ENCODE results near the gene CCNB1IP1. TPM values are rescaled to one million over a fixed set of nuclear protein-coding genes. Genes with fewer than 3 reads are reported as not detected.

The CCNB1IP1 gene
- total and polyA plus RNA-seq, 2 of the 8 experiments (the other 6 are each of a cell fraction or from before 2014, with no cell fraction given) = 173 to 277 TPM

DNA sequence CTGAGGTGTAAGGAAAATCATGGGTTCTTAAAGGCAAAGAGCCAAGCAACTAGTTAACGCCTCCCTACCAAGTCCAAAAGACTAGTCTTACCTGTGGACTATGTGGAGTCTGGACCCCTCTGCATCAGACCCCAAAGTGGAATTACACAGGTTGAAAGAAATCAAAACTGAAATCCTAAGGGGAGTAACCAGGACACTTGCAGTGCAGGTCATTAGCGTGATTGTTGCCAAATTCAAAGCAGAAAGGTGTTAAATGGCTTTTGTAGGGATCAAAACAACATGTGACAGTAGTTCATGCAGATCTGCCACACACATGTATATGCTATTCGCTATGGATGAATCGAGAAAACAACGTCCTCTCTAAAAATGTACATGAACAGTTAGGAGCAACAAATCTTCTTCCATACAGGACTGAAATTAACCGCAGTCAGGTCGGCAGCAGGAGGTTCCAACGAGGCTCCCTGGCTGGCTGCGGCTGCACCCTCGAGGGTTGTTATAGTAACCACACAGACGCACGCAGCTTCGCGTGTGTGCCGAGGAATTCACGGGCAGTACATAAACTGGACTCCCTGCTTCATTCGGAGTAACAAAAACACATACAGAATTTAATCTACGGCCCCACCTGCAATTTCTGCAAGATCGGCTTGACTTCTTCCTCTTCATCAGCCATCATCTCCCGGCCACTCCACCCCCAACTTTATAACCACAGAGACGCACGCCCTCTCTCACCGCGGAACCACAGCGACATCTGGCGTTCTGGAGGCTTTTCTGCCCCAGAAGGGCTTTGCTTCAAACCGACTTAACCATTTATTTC is 27.6 kb downstream of the CCNB1IP1 start, which contains the start of gene TTC5 (continued):
- TF ChIP-seq RAD21 (IDR thresholded peaks at IDR 0.05 in 1 of 2, conservative IDR thresholded peaks at IDR 0.05 in 1 of 2; ENCODE audit: low read depth in 2 of 2, low read length in 2 of 2) = peak; percentile 35 to 52
- no peak for TF ChIP-seq ZNF274 (IDR thresholded peaks at IDR 0.05; ENCODE audit: borderline replicate concordance, extremely low read depth, low read length)
- TF ChIP-seq JUN (IDR thresholded peaks at IDR 0.05; ENCODE audit: low read depth, low read length) = no peak
- TF ChIP-seq GTF2F1 (IDR thresholded peaks at IDR 0.05; ENCODE audit: borderline replicate concordance, low read depth, low read length) = no peak
- no peak for TF ChIP-seq SP4 (IDR thresholded peaks at IDR 0.05; ENCODE audit: low read length)
- TF ChIP-seq, protein P1, sequence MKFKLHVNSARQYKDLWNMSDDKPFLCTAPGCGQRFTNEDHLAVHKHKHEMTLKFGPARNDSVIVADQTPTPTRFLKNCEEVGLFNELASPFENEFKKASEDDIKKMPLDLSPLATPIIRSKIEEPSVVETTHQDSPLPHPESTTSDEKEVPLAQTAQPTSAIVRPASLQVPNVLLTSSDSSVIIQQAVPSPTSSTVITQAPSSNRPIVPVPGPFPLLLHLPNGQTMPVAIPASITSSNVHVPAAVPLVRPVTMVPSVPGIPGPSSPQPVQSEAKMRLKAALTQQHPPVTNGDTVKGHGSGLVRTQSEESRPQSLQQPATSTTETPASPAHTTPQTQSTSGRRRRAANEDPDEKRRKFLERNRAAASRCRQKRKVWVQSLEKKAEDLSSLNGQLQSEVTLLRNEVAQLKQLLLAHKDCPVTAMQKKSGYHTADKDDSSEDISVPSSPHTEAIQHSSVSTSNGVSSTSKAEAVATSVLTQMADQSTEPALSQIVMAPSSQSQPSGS (IDR thresholded peaks at IDR 0.05; ENCODE audit: low read length) = no peak
- peak; percentile 71; the same call in 1 of the 2 replicates for TF ChIP-seq KDM5A (IDR thresholded peaks at IDR 0.05; ENCODE audit: low read length)
- TF ChIP-seq HDAC6 (IDR thresholded peaks at IDR 0.05; ENCODE audit: low read depth, low read length) = no peak
- TF ChIP-seq YY1 (IDR thresholded peaks at IDR 0.05; ENCODE audit: low read depth, low read length) = peak; percentile 83
- TF ChIP-seq SP1 (IDR thresholded peaks at IDR 0.05; ENCODE audit: low read depth, low read length) = 0 out of 2 replicates have a peak, but pooled peaks have one; percentile 42
- no peak for TF ChIP-seq CBX5 (IDR thresholded peaks at IDR 0.05; ENCODE audit: low read depth, low read length)
- peak; percentile 82 for TF ChIP-seq SAP30 (IDR thresholded peaks at IDR 0.05; ENCODE audit: insufficient read depth, insufficient replicate concordance, low read length)
- TF ChIP-seq FOSL1 (IDR thresholded peaks at IDR 0.05; ENCODE audit: insufficient read depth, low read depth, low read length) = no peak
- peak; percentile 87 to 88; a peak in 2 of 4 replicates for TF ChIP-seq SIN3A (conservative IDR thresholded peaks at IDR 0.05 in 1 of 2, IDR thresholded peaks at IDR 0.05 in 1 of 2; ENCODE audit: low read depth in 1 of 2, low read length in 2 of 2)
- peak; percentile 45 for TF ChIP-seq POLR2AphosphoS5 (IDR thresholded peaks at IDR 0.05; ENCODE audit: low read depth, low read length)
- no peak for TF ChIP-seq CTBP2 (IDR thresholded peaks at IDR 0.05; ENCODE audit: borderline replicate concordance, insufficient read depth, insufficient read length, low read length)
- TF ChIP-seq, protein P2, sequence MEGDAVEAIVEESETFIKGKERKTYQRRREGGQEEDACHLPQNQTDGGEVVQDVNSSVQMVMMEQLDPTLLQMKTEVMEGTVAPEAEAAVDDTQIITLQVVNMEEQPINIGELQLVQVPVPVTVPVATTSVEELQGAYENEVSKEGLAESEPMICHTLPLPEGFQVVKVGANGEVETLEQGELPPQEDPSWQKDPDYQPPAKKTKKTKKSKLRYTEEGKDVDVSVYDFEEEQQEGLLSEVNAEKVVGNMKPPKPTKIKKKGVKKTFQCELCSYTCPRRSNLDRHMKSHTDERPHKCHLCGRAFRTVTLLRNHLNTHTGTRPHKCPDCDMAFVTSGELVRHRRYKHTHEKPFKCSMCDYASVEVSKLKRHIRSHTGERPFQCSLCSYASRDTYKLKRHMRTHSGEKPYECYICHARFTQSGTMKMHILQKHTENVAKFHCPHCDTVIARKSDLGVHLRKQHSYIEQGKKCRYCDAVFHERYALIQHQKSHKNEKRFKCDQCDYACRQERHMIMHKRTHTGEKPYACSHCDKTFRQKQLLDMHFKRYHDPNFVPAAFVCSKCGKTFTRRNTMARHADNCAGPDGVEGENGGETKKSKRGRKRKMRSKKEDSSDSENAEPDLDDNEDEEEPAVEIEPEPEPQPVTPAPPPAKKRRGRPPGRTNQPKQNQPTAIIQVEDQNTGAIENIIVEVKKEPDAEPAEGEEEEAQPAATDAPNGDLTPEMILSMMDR (IDR thresholded peaks at IDR 0.05; ENCODE audit: control extremely low read depth in 1 of 3, insufficient read depth in 1 of 3, low read depth in 1 of 3, low read length in 3 of 3) = peak; percentile 80 to 91 (median 84)
- TF ChIP-seq TBP (IDR thresholded peaks at IDR 0.05; ENCODE audit: low read depth, low read length) = peak; percentile 52; the same call in 1 of the 2 replicates
